GM15510 (cell line): ENCODE data around the gene COL7A1.

Source experiments
- POLR2A ChIP-seq: IDR thresholded peaks from 3 replicates; pipeline ENCODE4 v1.6.1; 2011; ENCODE audit warnings: borderline replicate concordance; ENCODE audit not compliant: insufficient read length; ENCODE audit errors: extremely low read depth

COL7A1 gene

GRCh38 chr3:48599509-48600285 is 4.6 kb upstream of the COL7A1 start:
- TF ChIP-seq POLR2A = no peak

DNA sequence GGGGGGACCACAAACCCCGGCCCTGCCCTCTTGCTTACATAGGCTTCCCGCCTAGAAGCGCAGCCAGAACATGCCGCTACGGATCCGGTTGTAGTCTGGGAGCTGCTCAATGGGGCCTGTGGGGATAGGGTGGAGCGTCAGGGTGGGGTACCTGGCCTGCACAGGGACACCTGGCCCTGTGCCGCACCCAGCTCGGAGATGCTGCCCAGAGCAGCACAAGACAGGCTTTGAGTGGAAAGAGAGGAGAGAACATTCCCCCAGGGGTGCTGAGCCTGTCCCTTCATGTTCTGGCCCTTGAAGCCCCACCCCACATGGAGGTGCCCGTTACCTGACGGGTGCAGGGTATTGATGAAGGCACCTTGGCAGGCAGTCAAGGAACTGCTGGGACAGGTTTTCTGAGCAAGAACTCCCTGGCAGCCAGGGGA is 4.0 kb upstream of the COL7A1 start:
- TF ChIP-seq POLR2A = no peak

DNA sequence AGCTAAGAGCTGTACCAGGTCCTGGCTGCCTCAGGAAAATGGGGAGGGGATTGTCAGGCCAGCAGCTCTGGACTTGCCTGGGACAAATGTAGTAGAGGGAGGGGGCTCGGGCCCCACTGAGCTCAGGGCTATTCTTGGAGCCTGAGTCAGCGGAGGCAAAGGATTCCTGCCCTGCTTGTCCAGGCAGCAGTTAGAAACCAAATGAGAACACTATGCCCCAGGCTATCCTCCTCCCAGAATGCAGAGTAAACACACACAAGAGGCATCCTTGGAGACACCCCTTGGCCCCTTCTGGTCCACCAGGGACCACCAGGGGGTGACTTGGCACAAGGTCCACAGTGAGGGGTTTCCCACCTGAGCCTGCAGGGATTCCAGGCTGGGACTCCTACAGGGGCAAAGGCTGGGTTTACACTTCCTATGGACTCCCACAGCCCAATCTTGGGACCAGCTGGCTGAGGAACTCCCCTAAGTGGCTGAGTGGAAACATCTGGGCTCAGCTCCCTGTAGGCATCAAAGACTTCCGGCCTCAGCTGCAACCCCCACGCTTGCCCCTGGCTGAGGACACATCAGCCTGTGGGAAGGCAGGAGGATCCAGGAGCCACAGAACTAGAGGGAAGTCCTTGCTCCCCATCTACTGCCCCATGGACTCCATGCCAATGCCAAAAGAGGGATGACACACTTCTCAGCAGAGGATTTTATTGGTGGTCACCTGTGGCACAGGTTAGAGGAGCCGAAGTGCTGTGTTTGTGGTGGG is 3.4 kb upstream of the COL7A1 start:
- no peak for TF ChIP-seq POLR2A

GRCh38 chr3:48597408-48597800 is 2.3 kb upstream of the COL7A1 start:
- TF ChIP-seq POLR2A = peak; percentile 11

DNA sequence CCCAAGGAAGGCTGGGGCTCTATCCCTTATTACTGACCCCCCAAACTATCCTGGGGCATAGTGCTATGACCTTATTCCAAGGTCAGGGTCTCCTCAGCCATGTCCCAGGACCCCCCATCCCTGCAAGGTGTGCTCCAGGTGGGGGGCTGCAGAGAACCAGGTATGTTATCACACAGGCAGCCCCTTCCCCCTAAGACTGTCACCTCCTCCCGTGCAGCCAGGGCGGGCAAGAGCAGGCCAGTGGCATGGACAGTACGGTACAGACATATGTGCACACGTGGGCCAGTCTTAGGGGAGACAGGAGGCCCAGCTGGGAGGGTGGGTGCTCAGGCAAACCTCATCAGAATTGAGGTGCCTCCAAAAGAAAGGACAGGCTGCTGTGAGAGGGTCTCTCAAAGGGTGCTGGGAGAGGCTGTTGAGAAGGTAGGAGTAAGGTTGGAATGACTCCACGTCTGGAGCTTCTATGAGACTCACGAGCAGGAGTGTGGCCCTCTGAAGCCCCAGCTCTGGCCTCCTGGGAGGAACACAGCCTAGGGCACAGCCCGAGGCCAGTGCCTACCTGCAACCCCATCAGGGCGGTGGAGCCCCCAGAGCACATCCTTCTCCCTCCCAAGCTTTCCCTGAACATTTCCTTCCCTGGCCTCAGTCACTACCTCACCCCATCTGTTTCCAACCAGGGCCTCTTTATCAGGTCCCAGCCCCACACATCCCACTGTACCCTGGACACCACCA is 1.7 kb upstream of the COL7A1 start:
- no peak for TF ChIP-seq POLR2A

- no peak for TF ChIP-seq POLR2A
Observed at GRCh38 chr3:48596157-48596556, 1.0 kb upstream of the COL7A1 start.

- TF ChIP-seq POLR2A = no peak
Observed at GRCh38 chr3:48595526-48596121, 495 bp upstream of the COL7A1 start.

DNA sequence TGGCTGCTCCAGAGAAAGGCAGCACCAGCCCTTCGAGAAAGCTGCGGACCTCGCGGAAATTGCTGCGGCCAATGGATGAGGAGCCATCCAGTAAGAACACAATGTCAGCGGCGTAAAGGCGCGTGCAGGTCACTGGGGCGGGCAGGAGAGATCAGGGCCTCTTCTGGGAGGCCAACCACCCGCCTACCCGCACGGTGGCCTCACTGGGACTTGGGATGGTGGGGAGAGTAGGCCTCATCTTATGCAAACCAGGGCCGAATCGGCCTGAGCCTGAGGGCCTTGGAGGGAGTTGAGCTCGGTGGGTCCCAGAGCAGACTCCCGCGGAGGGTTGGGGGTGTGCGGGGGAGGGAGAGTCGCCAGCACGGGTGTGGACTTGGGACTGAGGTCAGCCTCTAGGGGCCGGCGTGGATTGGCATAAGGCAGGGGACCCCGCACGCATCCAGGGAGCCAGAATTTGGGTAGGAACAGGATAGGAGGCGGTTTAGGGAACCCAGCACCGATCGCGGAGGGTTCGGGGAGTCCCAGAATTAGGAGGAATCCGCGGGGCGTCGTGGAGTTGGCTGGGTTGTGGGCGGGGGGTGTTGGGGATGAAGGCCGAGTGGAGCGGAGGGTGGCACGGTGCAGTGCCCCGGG is 596 bp downstream of the COL7A1 start:
- no peak for TF ChIP-seq POLR2A

DNA sequence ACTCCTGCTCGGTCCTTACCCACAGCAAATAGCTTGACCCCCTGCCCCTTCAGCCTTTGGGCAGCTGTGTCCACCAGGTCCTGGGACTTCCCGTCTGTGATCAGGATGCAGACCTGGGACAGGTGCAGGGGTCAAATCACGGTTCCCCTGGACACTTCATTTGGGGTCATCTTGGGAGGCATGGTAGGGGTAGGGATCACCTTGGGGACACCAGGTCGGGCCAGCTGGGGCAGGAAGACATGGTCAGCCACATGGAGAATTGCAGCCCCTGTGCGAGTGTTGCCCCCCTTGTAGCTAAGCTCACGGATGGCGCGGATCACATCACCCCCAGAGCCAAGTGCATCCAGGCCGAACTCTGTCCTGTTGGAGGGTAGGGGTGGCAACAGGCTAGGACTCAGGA is 1.8 kb downstream of the COL7A1 start:
- TF ChIP-seq POLR2A = no peak

DNA sequence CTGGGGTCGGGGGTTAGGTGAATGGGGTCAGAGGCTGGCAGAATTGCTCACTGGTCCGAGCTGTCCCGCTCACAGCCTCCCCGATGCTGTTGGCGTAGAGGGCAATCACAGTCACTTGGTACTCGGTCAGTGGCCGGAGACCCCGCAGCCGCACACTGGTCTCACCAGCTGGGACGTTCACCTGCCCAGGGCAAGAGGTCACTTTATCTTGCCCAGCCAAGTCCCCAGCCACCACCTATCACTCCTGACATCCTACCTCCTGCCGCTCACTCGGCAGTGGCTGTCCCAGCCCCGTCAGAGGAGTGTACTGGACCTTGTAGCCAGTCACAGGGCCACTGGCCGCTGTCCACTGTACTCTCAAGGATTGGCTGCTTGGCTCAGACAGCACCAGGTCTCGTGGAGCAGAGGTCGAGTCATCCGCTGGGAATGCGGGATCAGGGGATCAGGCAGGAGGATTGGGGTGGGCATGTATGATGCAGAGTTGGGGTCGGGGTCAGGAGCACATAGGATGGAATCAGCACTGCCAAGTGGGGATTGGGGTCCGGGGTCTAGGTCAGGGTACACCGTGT is 2.5 kb downstream of the COL7A1 start:
- no peak for TF ChIP-seq POLR2A

DNA sequence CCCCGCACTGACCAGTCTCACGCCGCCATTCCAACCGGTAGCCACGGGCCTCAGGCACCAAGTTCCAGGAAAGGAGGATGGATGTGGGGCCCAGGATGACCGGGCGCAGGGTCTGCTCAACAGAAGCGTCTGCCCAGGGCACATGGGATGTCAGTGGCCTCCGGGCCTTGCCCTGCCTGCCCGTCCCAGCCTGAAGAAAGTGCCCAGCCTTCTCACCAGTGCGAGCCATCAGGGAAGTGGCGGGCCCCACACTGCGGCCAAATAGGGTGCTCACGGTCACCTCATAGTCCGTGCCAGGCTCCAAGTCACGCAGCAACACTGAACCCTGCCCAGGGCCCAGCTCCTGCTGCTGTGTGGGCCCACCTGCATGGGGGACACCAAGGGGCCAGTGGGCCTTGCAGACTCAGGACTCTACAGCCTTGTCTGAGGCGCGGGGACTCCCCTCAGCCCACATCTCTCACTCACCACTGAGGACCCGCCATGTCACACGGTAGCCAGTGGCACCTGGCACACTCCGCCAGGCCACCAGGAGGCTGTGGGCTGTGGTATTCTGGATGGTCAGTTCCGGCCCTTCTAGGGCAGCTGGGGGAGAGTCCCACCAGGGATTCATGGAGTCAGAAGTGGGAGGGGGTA is 3.1 kb downstream of the COL7A1 start:
- no peak for TF ChIP-seq POLR2A

DNA sequence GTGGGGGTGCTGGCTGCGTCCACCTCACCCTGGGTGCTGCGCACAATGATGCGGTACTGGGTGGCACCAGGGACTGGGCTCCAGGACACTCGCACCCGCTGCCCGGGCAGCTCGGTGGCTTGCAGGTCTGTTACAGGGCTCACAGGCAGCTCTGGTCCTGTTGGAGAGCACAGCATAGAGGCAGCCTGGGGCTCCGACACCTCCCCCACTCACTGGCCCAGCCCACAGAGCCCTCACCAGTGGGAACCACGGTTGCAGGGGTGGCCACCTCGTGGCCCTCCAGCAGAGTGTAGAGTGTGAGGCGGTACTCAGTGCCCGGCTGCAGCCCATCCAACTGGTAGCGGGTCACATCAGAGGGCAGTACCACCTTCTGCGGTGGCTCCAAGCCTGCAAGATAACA is 3.7 kb downstream of the COL7A1 start:
- TF ChIP-seq POLR2A = no peak

GRCh38 chr3:48588230-48588629 is 6.9 kb downstream of the COL7A1 start:
- TF ChIP-seq POLR2A = no peak

DNA sequence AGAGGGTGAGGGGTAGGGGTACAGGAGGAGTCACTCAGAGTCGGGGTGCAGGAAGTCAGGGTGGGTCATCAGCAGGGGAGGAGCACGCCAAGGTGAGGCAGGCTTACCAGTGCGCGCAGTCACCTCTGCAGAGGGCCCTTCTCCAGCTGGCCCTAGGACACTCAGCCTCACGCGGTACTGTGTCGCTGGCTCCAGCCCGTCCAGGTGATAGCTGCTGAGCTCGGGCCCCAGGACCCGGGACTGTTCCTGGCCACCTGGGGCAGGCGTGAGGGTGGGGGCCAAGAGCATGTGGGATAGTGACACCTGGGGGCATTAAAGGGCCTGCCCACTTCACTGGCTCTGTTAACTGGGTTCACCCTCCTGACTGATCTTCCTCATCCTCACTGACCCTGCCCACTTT is 7.4 kb downstream of the COL7A1 start:
- TF ChIP-seq POLR2A = no peak
